KOPT-K1 (cell line): ENCODE results near the gene FBXL22.
"Not testable (repeated sequence)": the region's sequence is repeated elsewhere in the genome, so short reads cannot be mapped to it uniquely, and the experiment has no call there.

Experiments used
- H3K27ac ChIP-seq: fragments of 200-600 bp; sonication (generic); 2 replicates; pipeline ENCODE4 v1.5.1; 2016; ENCODE audit warnings: antibody characterized with exemption, mild to moderate bottlenecking, low read depth, low read length; ENCODE audit not compliant: poor library complexity, severe bottlenecking
- H3K36me3 ChIP-seq: fragments of 200-600 bp; sonication (generic); 2 replicates; pipeline ENCODE4 v1.5.1; 2017; ENCODE audit warnings: antibody characterized with exemption, mild to moderate bottlenecking, low read length, moderate library complexity; ENCODE audit not compliant: insufficient read depth
- H3K9me3 ChIP-seq: fragments of 200-600 bp; sonication (generic); 2 replicates; pipeline ENCODE4 v1.5.1; 2017; ENCODE audit warnings: antibody characterized with exemption, low read length, mild to moderate bottlenecking; ENCODE audit not compliant: insufficient read depth, poor library complexity, severe bottlenecking

FBXL22 gene

DNA sequence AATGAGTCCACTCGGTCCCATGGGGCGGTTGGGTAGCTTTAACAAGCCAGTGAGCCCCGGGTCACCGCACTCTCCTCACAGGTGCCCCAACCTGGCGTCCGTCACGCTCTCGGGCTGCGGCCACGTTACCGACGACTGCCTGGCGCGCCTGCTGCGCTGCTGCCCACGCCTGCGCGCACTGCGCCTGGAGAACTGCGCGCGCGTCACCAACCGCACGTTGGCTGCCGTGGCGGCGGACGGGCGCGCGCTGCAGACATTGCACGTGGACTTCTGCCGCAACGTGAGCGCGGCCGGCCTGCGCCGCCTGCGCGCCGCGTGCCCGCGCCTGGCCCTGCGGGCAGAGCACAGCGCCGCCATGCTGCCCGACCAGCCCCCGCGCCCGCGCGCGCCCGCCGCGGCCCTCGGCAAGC, 3.4 kb downstream of the FBXL22 start:
- Histone ChIP-seq H3K27ac (peak overlapping the region; percentile 55), H3K36me3 (no peaks in the 10 kb centered on the region), H3K9me3 (no peaks in the 10 kb centered on the region)

DNA sequence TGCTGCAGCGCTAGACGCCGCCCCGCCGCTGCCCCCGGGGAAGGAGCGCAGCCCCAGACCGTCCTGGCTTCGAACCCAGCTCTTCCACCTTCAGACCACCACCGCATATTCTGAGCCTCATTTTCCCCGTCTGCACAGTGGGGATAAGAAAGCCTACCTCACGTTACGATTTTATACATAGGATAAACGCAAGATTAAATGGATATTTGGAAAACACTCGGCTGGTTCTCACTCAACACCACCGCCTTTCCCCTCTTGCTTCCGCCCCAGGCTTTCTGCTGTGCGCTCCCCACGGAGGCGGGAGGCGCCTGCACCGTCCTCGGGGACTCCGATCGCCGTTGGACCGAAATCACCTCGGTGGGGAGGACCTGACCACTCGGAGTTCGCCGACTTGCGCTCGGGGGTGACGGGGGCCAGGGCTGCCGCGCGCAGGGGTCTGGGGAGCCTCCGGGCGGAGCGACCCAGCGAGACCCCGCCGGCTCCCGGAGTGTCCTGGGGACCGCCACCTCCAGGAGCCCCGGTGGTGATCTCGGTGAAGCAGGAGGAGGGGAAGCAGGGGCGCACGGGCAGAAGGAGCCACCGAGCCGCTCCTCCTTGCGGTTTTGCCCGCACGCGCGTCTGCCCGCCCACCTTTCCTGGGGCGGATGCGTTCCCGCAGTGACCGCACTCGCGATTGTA, 4.0 kb downstream of the FBXL22 start:
- H3K27ac ChIP-seq, result peak overlapping the region; percentile 55
- H3K9me3 ChIP-seq, result no peaks in the 10 kb centered on the region
- H3K36me3 ChIP-seq, result no peaks in the 10 kb centered on the region

DNA sequence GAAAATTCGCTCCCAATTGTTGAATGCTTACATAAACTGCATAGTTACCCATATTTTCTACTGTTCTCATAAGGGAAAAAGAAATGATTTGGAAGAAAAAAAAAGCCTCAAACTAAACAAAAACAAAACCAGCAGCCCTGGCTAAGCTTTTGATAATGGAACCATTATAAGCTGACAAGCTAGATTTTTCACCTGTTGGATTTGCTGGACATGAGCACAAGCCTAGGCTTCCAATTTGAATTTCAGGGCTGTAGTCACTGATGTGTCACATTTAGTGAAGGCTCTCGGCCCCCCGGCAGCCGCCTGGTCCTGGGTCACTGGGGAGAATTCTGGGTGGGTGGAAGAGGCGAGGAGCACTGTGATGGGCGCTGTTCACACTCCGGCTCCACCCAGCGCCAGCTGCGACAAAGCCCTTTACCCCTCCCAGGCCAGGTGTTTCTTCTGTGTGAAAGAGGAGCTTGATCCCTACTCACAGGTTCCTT, 4.6 kb downstream of the FBXL22 start:
- no peaks in the 10 kb centered on the region for H3K9me3 ChIP-seq
- H3K27ac ChIP-seq, result peak overlapping the region; percentile 55
- H3K36me3 ChIP-seq, result no peaks in the 10 kb centered on the region

DNA sequence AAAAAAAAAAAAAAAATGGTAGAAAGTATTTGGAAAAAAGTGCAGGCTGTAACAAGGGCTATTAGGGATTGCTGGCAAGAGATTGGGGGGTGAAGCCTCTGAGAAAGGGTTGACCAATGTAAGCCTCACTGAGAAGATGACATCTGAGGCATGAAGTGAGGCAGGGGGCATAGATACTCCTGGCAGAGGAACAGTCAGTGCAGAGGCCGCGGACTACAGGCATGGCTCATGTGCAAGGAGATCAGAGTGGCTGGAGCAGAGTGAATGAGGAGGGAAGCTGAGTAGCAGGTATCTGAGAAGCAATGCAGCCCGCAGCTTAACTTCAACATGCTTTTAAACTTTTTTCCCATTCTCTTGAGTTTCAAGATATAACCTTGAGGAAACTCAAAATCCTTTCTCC, 5.4 kb downstream of the FBXL22 start:
- Histone ChIP-seq H3K27ac (no peak overlapping the region), H3K9me3 (no peaks in the 10 kb centered on the region)

DNA sequence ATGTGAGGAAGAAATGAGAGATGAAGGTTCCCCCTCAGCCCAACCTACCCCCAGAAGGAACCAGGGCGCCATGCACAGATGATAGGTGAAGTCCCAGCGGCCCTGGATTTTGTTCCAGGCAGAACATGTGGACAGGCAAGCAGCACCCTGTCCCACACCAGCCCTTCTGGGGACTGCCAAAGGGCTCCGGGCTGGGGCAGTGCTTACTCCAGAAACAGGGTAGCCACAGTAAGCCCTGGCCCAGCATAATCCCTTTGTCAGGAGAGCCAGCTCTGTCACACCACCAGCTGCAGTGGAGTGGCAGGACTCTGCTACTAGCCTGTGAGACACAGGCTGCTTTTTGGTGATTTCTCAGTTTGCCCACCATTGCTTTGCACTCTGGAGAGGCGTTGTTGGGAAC, 6.3 kb downstream of the FBXL22 start:
- Histone ChIP-seq H3K36me3 (peaks cover 10% of the 10 kb centered on the region), H3K27ac (no peak overlapping the region), H3K9me3 (no peaks in the 10 kb centered on the region)

More for the DNA sequence above, 5.4 kb downstream of the FBXL22 start:
- peaks cover 1% of the 10 kb centered on the region; the same call in 1 of the 2 replicates for H3K36me3 ChIP-seq

DNA sequence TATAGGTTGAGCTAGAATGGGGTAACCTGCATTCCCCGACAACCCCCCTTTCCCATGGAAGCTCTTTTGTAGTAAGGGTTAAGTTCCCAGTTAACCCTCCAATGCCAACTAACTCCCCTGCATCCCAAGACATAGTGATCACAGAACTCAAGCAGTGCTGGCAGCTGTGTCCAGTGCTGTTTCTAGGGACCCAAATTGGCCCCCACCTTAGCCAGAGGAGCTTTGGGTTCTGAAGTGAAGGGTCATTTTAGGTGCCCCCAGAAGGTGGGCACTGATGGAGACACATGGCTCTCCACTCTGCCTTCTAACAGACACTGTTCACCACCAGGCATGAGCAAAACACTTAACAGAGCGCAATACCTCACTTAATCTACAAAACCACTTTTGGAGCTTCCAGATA, 7.1 kb downstream of the FBXL22 start:
- H3K27ac ChIP-seq, result no peak overlapping the region
- no peaks in the 10 kb centered on the region for H3K9me3 ChIP-seq
- H3K36me3 ChIP-seq, result peaks cover 17% of the 10 kb centered on the region

DNA sequence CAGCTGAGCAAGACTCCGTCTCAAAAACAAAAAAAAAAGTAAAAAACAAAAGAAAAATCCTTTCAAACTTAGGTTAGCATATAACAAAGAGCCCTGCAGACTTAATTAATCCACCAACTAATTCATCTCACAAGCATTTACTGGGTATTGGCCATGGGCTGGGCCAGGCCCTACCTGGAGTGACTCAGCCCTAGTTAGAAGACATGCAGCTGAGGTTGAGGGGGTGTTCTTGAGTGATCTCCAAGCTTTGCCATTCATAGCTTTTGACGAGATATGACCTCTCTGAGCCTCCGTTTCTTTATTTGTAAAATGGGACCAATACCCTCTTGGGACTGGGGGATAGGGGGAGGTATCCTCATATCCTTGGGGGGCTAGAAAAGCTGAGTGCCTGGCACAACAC, 7.8 kb downstream of the FBXL22 start:
- H3K27ac ChIP-seq, result no peak overlapping the region
- H3K9me3 ChIP-seq, result no peaks in the 10 kb centered on the region
- H3K36me3 ChIP-seq, result peaks cover 22% of the 10 kb centered on the region

DNA sequence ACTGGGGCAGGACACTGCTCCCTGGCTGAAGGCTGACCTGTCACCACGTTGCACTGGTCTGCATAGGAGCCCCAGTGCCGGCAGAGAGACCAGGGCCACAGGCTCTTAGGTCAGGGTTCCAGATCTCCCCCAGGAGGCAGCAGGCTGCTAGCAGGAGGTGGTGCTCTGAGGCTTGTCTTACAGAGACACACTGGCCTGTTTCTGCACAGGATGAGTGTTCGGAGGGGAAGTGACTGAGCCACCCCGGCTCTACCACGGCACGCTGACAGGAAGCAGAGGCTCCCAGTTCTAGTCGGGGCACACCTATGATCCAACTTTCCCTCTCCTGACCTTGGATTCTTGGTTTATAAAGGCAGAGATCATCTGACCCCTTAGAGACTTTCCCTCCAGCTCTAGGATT, 8.6 kb downstream of the FBXL22 start:
- Histone ChIP-seq H3K27ac (peak overlapping the region; percentile 21), H3K36me3 (peaks cover 22% of the 10 kb centered on the region), H3K9me3 (no peaks in the 10 kb centered on the region)

DNA sequence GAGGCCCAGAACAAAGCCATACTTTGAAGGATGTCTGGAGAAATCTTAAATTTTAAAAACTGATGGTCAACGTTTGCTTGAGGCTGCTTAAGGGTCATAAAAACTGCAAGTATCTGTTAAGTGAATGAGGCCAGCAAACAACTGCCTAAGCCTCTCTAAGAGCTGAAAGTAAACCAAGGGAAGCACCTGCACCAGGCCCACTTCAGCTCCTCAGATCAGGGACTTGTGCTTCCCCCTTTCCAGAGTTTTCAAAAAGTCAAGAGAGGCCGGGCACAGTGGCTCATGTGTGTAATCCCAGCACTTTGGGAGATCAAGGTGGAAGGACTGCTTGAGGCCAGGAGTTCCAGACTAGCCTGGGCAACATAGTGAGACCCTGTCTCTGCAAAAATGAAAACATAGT, 9.1 kb downstream of the FBXL22 start:
- Histone ChIP-seq H3K36me3 (peaks cover 24% of the 10 kb centered on the region), H3K9me3 (no peaks in the 10 kb centered on the region), H3K27ac (peak overlapping the region; percentile 13)

DNA sequence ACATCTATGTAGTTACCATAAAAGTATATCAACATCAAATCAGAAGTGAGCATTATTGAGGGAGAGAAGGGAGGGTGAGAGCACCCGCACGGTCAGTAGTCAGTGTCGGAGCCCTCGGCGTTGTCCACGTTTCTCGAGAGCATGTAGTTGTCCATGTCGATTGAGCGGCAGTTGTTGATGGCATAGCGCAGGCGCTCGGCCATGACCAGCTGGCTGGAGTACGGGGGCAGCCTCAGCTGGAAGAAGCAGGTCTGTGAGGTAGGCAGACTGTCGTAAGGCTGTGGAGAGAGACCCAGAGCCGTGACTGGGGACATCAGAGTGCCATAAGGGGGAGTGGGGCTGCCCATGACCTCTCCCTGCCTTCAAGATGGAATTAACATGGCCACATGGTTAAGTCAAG, 11.8 kb downstream of the FBXL22 start:
- H3K9me3 ChIP-seq, result no peaks in the 10 kb centered on the region
- peaks cover 38% of the 10 kb centered on the region for H3K36me3 ChIP-seq
- H3K27ac ChIP-seq, result no peak overlapping the region

DNA sequence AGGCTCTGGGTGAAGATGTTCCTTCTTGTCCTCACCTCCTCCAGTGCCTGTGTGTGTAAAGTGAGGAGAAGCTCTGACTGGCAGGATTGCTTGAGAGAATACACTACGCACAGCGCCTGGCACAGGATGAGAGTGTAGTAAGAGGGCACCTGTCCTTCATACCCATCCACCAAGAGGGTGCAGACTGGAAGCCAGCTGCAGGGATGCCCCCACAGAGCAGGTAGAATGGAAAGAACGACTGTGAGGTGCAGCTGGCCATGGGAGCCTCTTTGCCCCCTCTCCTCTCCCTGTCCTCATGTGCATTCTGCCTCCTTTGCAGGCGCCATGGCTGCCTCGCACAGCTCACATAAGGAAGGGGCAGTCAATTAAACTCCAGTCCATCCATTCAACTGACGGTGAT, 12.3 kb downstream of the FBXL22 start:
- Histone ChIP-seq H3K36me3 (peaks cover 42% of the 10 kb centered on the region), H3K27ac (no peak overlapping the region), H3K9me3 (no peaks in the 10 kb centered on the region)

DNA sequence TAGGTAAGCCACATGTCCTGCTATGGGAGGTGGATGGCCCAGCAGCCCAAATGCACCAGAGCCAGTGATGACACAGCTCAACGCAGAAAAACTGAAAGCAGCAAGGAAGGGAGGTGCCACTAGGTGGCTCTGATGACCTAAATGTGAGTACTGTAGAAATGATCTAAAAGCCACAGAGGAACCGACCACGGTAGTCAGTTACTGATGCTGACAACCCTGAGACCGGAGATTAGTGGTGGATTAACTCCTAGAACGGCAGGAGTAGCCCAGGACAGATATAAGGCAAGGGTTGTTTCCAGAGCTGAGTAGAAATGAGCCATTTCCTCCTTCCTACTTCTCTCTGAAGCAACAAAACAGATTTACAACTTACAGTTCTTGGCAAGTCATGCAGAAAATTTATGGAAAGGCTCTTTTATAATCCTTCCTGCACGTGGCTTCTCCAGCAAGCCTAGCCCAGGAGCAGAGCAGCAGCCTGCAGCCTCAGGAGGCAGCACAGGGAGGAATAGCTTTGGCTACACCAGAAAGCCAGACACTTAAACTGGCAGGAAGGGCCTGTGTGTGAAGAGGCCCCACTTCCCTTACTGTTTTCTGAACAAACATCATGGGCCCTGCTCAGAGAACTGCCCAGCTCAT, 13.1 kb downstream of the FBXL22 start:
- Histone ChIP-seq H3K9me3 (no peaks in the 10 kb centered on the region), H3K27ac (peak overlapping the region; percentile 47), H3K36me3 (peaks cover 51% of the 10 kb centered on the region)

DNA sequence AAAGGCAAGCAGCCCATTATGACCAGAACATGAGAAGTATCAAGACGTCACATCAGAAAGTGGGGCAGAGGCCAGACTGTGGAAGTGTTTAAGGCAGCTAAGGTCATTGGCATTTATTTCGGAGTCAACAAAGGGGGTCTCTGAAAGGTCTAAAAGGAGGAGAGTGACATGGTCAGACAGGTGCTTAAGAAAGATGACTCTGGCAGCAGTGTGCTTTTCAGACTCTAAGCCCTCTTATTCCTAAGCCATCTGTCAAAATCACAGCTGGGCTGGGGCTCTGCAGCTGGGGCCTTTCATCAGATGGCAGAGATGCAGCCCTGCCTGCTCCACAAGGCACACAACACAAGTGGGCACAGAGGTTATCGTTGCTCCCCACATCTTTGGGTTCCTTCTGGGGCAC, 14.0 kb downstream of the FBXL22 start:
- Histone ChIP-seq H3K36me3 (peaks cover 59% of the 10 kb centered on the region), H3K27ac (no peak overlapping the region), H3K9me3 (no peaks in the 10 kb centered on the region)

DNA sequence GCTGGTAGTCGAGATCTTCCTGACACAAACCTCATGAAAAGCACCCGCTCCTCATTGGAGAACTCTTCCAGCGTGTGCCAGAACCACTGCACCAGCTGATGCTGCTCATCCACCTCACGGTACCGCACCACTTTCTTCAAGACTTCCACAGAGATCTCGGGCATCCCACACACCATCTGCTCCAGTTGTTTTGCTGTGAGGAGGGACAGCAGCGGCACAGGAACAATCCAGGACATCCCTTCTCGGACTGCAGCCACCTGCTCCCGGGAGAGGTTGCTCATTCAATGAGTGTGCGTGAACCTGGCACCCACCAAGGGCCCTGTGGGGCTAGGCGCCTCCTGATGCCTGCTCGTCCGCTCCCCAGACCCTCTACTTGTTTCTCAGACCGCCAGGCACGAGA, 15.1 kb downstream of the FBXL22 start:
- peaks cover 62% of the 10 kb centered on the region for H3K36me3 ChIP-seq
- no peaks in the 10 kb centered on the region for H3K9me3 ChIP-seq
- H3K27ac ChIP-seq, result no peak overlapping the region

DNA sequence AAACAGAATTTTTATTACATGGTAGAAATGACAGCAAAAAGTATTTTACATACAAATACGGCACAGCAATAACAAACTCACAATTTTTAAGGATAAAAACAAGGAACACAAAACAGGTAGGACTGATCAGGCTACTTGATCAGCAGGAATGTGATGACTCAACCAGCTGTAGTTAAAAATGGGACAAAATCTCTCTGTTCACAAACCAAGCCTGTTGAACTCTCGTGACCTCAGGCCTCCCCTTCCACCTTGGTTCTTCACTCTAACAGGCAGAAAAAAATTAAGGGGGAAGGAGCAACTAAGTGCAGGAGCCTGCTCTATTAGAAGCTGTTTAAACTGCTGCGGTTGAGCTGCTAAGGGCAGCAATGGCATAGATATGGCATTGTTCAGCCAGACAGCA, 18.7 kb downstream of the FBXL22 start:
- Histone ChIP-seq H3K9me3 (no peaks in the 10 kb centered on the region), H3K36me3 (peaks cover 41% of the 10 kb centered on the region), H3K27ac (no peak overlapping the region)

DNA sequence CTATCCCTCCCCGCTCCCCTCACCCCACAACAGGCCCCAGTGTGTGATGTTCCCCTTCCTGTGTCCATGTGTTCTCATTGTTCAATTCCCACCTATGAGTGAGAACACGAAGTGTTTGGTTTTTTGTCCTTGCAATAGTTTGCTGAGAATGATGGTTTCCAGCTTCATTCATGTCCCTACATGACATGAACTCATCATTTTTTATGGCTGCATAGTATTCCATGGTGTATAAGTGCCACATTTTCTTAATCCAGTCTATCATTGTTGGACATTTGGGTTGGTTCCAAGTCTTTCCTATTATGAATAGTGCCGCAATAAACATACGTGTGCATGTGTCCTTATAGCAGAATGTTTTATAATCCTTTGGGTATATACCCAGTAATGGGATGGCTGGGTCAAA, 20.0 kb downstream of the FBXL22 start:
- H3K9me3 ChIP-seq, H3K27ac ChIP-seq: not testable (repeated sequence)
- H3K36me3 ChIP-seq, result peaks cover 38% of the 10 kb centered on the region
